Prostate gland (tissue), 2 donors: ENCODE measurements around the gene SEMA5A.

Source experiments
- CTCF ChIP-seq, 4 experiments: fragments of 200-600 bp in 2 of 4; fragments of 450-650 bp in 2 of 4; sonication (generic) in 2 of 4; IDR thresholded peaks; 1 replicate in 3 of 4; 2 replicates in 1 of 4; pipeline ENCODE4 v1.5.1; 2016 to 2019; ENCODE audit warnings: antibody characterized with exemption in 4 of 4, mild to moderate bottlenecking in 2 of 4, moderate library complexity in 2 of 4
- POLR2A ChIP-seq: fragments of 450-650 bp; IDR thresholded peaks from one replicate; pipeline ENCODE4 v1.6.1; 2016; ENCODE audit warnings: antibody characterized with exemption, mild to moderate bottlenecking
- POLR2AphosphoS5 ChIP-seq: sonication (generic); formaldehyde crosslinking; IDR thresholded peaks from one replicate; pipeline ENCODE4 v1.6.1; 2017; ENCODE audit warnings: antibody characterized with exemption

- TF ChIP-seq CTCF (IDR thresholded peaks at IDR 0.05) = no peak
- no peak for TF ChIP-seq POLR2A
- TF ChIP-seq POLR2AphosphoS5 = no peak
These were observed 65.9 kb downstream of the SEMA5A start for GRCh38 chr5:9479990-9480389.
